Measurements from ENCODE around the gene SPINT1.

The SPINT1 gene

GRCh38 chr15:40831861-40832260 lies 12.0 kb upstream of the SPINT1 start:
- Histone ChIP-seq H4K8ac (ENCODE audit: low read length) (no peak overlapping the region), H3K27me3 (ENCODE audit: control insufficient read depth in 1 of 2, insufficient read depth in 1 of 2, low read length in 2 of 2) (peaks cover 3 to 25% of the 10 kb centered on the region in 2 experiments), H2BK5ac (ENCODE audit: low read depth, low read length, poor library complexity, severe bottlenecking) (no peak overlapping the region), H4K91ac (ENCODE audit: low read length) (no peak overlapping the region), H3K23ac (ENCODE audit: low read length in 2 of 2) (no peak overlapping the region), H3K36me3 (ENCODE audit: control insufficient read depth in 1 of 2, insufficient read depth in 2 of 2, low read depth in 1 of 2, low read length in 2 of 2) (no peaks in the 10 kb centered on the region), H3K4me3 (ENCODE audit: insufficient read depth in 1 of 2, low read depth in 1 of 2, low read length in 2 of 2) (no peak overlapping the region), H3K4me1 (ENCODE audit: control insufficient read depth, insufficient read depth, low read depth, low read length) (no peaks in the 10 kb centered on the region), H3K27ac (ENCODE audit: low read length, poor library complexity, severe bottlenecking) (no peak overlapping the region), H2AK5ac (ENCODE audit: low read length, severe bottlenecking) (no peak overlapping the region), H2BK15ac (ENCODE audit: low read depth, poor library complexity, severe bottlenecking) (no peak overlapping the region), H3K79me1 (replicated peaks; ENCODE audit: low read length, poor library complexity, severe bottlenecking) (no peaks in the 10 kb centered on the region), H3K4me2 (ENCODE audit: low read length, poor library complexity, severe bottlenecking) (no peak overlapping the region), H2BK12ac (ENCODE audit: low read length in 2 of 2) (no peak overlapping the region), H2BK120ac (ENCODE audit: low read depth, low read length) (no peak overlapping the region), H3K14ac (ENCODE audit: low read length in 2 of 2) (no peak overlapping the region), H3K18ac (ENCODE audit: low read depth in 1 of 2, low read length in 2 of 2) (no peak overlapping the region), H3K4ac (ENCODE audit: low read depth in 1 of 2, low read length in 2 of 2) (no peak overlapping the region), H3K9ac (ENCODE audit: low read length) (no peak overlapping the region), H3K9me3 (ENCODE audit: control insufficient read depth, low read length) (no peaks in the 10 kb centered on the region), H2AFZ (ENCODE audit: low read depth, low read length) (no peak overlapping the region)
- WGBS: 78% methylated on average over 1 of the region's 1 CpG
- DNase-seq: no peak

DNA sequence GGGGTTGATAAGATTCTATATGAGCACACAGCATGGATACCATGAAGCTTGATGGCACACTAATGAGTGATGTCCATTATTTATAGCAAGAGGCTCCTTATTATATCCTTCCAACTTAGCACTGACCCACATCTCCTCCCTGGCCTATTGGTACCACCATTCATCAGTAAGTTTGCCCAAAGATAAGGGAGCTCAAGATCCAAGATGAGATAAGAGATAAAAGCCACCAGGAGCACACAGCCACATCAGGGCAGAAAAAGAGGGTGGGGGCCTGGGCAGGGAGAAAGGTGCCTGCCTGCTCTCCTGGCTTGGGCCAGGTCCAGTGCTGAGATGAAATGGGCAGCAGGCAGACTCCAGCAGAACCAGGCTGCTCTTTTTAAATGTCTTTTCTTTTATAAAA lies 10.9 kb upstream of the SPINT1 start:
- no peak overlapping the region for H2BK12ac ChIP-seq (ENCODE audit: low read length in 2 of 2)
- no peaks in the 10 kb centered on the region for H3K36me3 ChIP-seq (ENCODE audit: control insufficient read depth in 1 of 2, insufficient read depth in 2 of 2, low read depth in 1 of 2, low read length in 2 of 2)
- no peak overlapping the region for H3K18ac ChIP-seq (ENCODE audit: low read depth in 1 of 2, low read length in 2 of 2)
- H2AK5ac ChIP-seq (ENCODE audit: low read length, severe bottlenecking): no peak overlapping the region
- no peak overlapping the region for H2BK15ac ChIP-seq (ENCODE audit: low read depth, poor library complexity, severe bottlenecking)
- H3K4ac ChIP-seq (ENCODE audit: low read depth in 1 of 2, low read length in 2 of 2): no peak overlapping the region
- H3K27me3 ChIP-seq (ENCODE audit: control insufficient read depth in 1 of 2, insufficient read depth in 1 of 2, low read length in 2 of 2): peaks cover 3 to 18% of the 10 kb centered on the region in 2 experiments
- DNase-seq: no peak
- H3K27ac ChIP-seq (ENCODE audit: low read length, poor library complexity, severe bottlenecking): no peak overlapping the region
- no peak overlapping the region for H4K91ac ChIP-seq (ENCODE audit: low read length)
- H2AFZ ChIP-seq (ENCODE audit: low read depth, low read length): no peak overlapping the region
- H2BK5ac ChIP-seq (ENCODE audit: low read depth, low read length, poor library complexity, severe bottlenecking): no peak overlapping the region
- no peak overlapping the region for H3K9ac ChIP-seq (ENCODE audit: low read length)
- H3K4me1 ChIP-seq (ENCODE audit: control insufficient read depth, insufficient read depth, low read depth, low read length): no peaks in the 10 kb centered on the region
- H3K79me1 ChIP-seq (replicated peaks; ENCODE audit: low read length, poor library complexity, severe bottlenecking): no peaks in the 10 kb centered on the region
- H3K4me3 ChIP-seq (ENCODE audit: insufficient read depth in 1 of 2, low read depth in 1 of 2, low read length in 2 of 2): no peak overlapping the region
- no peak overlapping the region for H4K8ac ChIP-seq (ENCODE audit: low read length)
- no peaks in the 10 kb centered on the region for H3K9me3 ChIP-seq (ENCODE audit: control insufficient read depth, low read length)
- no peak overlapping the region for H3K14ac ChIP-seq (ENCODE audit: low read length in 2 of 2)
- H3K4me2 ChIP-seq (ENCODE audit: low read length, poor library complexity, severe bottlenecking): no peak overlapping the region
- no peak overlapping the region for H2BK120ac ChIP-seq (ENCODE audit: low read depth, low read length)
- H3K23ac ChIP-seq (ENCODE audit: low read length in 2 of 2): no peak overlapping the region

GRCh38 chr15:40836020-40836419 lies 7.8 kb upstream of the SPINT1 start:
- H2AFZ ChIP-seq (ENCODE audit: low read depth, low read length): no peak overlapping the region
- no peak overlapping the region for H3K23ac ChIP-seq (ENCODE audit: low read length in 2 of 2)
- no peaks in the 10 kb centered on the region for H3K79me1 ChIP-seq (replicated peaks; ENCODE audit: low read length, poor library complexity, severe bottlenecking)
- H3K27ac ChIP-seq (ENCODE audit: low read length, poor library complexity, severe bottlenecking): no peak overlapping the region
- no peak overlapping the region for H2BK120ac ChIP-seq (ENCODE audit: low read depth, low read length)
- H2BK5ac ChIP-seq (ENCODE audit: low read depth, low read length, poor library complexity, severe bottlenecking): no peak overlapping the region
- no peak overlapping the region for H3K4me2 ChIP-seq (ENCODE audit: low read length, poor library complexity, severe bottlenecking)
- H2BK15ac ChIP-seq (ENCODE audit: low read depth, poor library complexity, severe bottlenecking): no peak overlapping the region
- WGBS: 83% methylated on average over 1 of the region's 1 CpG
- DNase-seq: no peak
- H3K9ac ChIP-seq (ENCODE audit: low read length): no peak overlapping the region
- H3K9me3 ChIP-seq (ENCODE audit: control insufficient read depth, low read length): no peaks in the 10 kb centered on the region
- H2AK5ac ChIP-seq (ENCODE audit: low read length, severe bottlenecking): no peak overlapping the region
- H3K4me3 ChIP-seq (ENCODE audit: insufficient read depth in 1 of 2, low read depth in 1 of 2, low read length in 2 of 2): no peak overlapping the region
- no peak overlapping the region for H2BK12ac ChIP-seq (ENCODE audit: low read length in 2 of 2)
- no peak overlapping the region for H3K18ac ChIP-seq (ENCODE audit: low read depth in 1 of 2, low read length in 2 of 2)
- H3K36me3 ChIP-seq (ENCODE audit: control insufficient read depth in 1 of 2, insufficient read depth in 2 of 2, low read depth in 1 of 2, low read length in 2 of 2): no peaks in the 10 kb centered on the region
- H3K4ac ChIP-seq (ENCODE audit: low read depth in 1 of 2, low read length in 2 of 2): no peak overlapping the region
- peaks cover 0 to 7% of the 10 kb centered on the region in 2 experiments for H3K27me3 ChIP-seq (ENCODE audit: control insufficient read depth in 1 of 2, insufficient read depth in 1 of 2, low read length in 2 of 2)
- no peak overlapping the region for H3K14ac ChIP-seq (ENCODE audit: low read length in 2 of 2)
- H4K8ac ChIP-seq (ENCODE audit: low read length): no peak overlapping the region
- H3K4me1 ChIP-seq (ENCODE audit: control insufficient read depth, insufficient read depth, low read depth, low read length): no peaks in the 10 kb centered on the region
- peak overlapping the region; percentile 22 for H4K91ac ChIP-seq (ENCODE audit: low read length)

GRCh38 chr15:40838756-40839155 lies 5.1 kb upstream of the SPINT1 start:
- Histone ChIP-seq H3K4me1 (ENCODE audit: control insufficient read depth, insufficient read depth, low read depth, low read length) (peaks cover 3% of the 10 kb centered on the region), H2BK12ac (ENCODE audit: low read length in 2 of 2) (no peak overlapping the region), H2BK15ac (ENCODE audit: low read depth, poor library complexity, severe bottlenecking) (no peak overlapping the region), H3K27me3 (ENCODE audit: control insufficient read depth in 1 of 2, insufficient read depth in 1 of 2, low read length in 2 of 2) (peaks cover 0 to 28% of the 10 kb centered on the region in 2 experiments), H2AFZ (ENCODE audit: low read depth, low read length) (no peak overlapping the region), H3K9me3 (ENCODE audit: control insufficient read depth, low read length) (no peaks in the 10 kb centered on the region), H3K4me3 (ENCODE audit: insufficient read depth in 1 of 2, low read depth in 1 of 2, low read length in 2 of 2) (no peak overlapping the region), H3K27ac (ENCODE audit: low read length, poor library complexity, severe bottlenecking) (no peak overlapping the region), H3K36me3 (ENCODE audit: control insufficient read depth in 1 of 2, insufficient read depth in 2 of 2, low read depth in 1 of 2, low read length in 2 of 2) (no peaks in the 10 kb centered on the region), H2BK5ac (ENCODE audit: low read depth, low read length, poor library complexity, severe bottlenecking) (no peak overlapping the region), H2AK5ac (ENCODE audit: low read length, severe bottlenecking) (no peak overlapping the region), H3K79me1 (replicated peaks; ENCODE audit: low read length, poor library complexity, severe bottlenecking) (no peaks in the 10 kb centered on the region), H3K18ac (ENCODE audit: low read depth in 1 of 2, low read length in 2 of 2) (no peak overlapping the region), H2BK120ac (ENCODE audit: low read depth, low read length) (no peak overlapping the region), H4K91ac (ENCODE audit: low read length) (no peak overlapping the region), H3K14ac (ENCODE audit: low read length in 2 of 2) (no peak overlapping the region), H3K4ac (ENCODE audit: low read depth in 1 of 2, low read length in 2 of 2) (no peak overlapping the region), H3K9ac (ENCODE audit: low read length) (no peak overlapping the region), H4K8ac (ENCODE audit: low read length) (no peak overlapping the region), H3K23ac (ENCODE audit: low read length in 2 of 2) (no peak overlapping the region), H3K4me2 (ENCODE audit: low read length, poor library complexity, severe bottlenecking) (no peak overlapping the region)
- no peak for DNase-seq
- WGBS: 96% methylated on average over 3 of the region's 5 CpGs

All from mesenchymal stem cell (in vitro differentiated cells and primary cell).